K562 (cell line): ENCODE data around the gene LYSMD1. TPM values are rescaled to one million over a fixed set of nuclear protein-coding genes. Genes with fewer than 3 reads are reported as not detected.

Experiments
- COPS2 ChIP-seq: fragments of 450-650 bp; conservative IDR thresholded peaks from 2 replicates; pipeline ENCODE4 v1.6.1; 2016; ENCODE audit warnings: mild to moderate bottlenecking, moderate library complexity
- FIP1L1 ChIP-seq: fragments of 200-400 bp; formaldehyde crosslinking; IDR thresholded peaks from 2 replicates; pipeline ENCODE4 v1.6.1; 2018; ENCODE audit warnings: mild to moderate bottlenecking, low read depth, low read length; ENCODE audit not compliant: poor library complexity, severe bottlenecking
- FOSL1 ChIP-seq: fragments of 200-800 bp; sonication (Bioruptor generic); conservative IDR thresholded peaks from 2 replicates; pipeline ENCODE4 v1.6.1; 2016; ENCODE audit warnings: missing genetic modification characterization, missing compliant biosample characterization
- JUNB ChIP-seq: fragments of 450-650 bp; formaldehyde crosslinking; conservative IDR thresholded peaks from 2 replicates; pipeline ENCODE4 v1.4.0; 2020; ENCODE audit warnings: mild to moderate bottlenecking
- LARP7 ChIP-seq: fragments of 450-650 bp; IDR thresholded peaks from 2 replicates; pipeline ENCODE4 v1.6.1; 2016
- MBD1 ChIP-seq: fragments of 250-450 bp; sonication (Bioruptor Pico); IDR thresholded peaks from 2 replicates; pipeline ENCODE4 v1.8.0; 2022; ENCODE audit warnings: inconsistent platforms
- MNT ChIP-seq, 2 experiments: fragments of 450-650 bp; conservative IDR thresholded peaks; 2 replicates each; pipeline ENCODE4 v1.6.1; 2017; ENCODE audit warnings: mild to moderate bottlenecking in 2 of 2, moderate library complexity in 2 of 2
- PRDM10 ChIP-seq: fragments of 450-650 bp; IDR thresholded peaks from 2 replicates; pipeline ENCODE4 v1.6.1; 2018; ENCODE audit not compliant: partially characterized antibody
- RFX1 ChIP-seq: fragments of 450-650 bp; IDR thresholded peaks from 2 replicates; pipeline ENCODE4 v1.6.1; 2016; ENCODE audit warnings: mild to moderate bottlenecking, moderate library complexity
- SMARCA5 ChIP-seq: fragments of 450-650 bp; IDR thresholded peaks from 2 replicates; pipeline ENCODE4 v1.6.1; 2016
- TAF1 ChIP-seq: IDR thresholded peaks from 2 replicates; pipeline ENCODE4 v1.6.1; 2011; ENCODE audit warnings: mild to moderate bottlenecking, low read length, moderate library complexity; ENCODE audit not compliant: insufficient read depth, control insufficient read depth, severe bottlenecking; ENCODE audit errors: extremely low read depth
- TAF15 ChIP-seq: fragments of 200-400 bp; formaldehyde crosslinking; IDR thresholded peaks from 2 replicates; pipeline ENCODE4 v1.6.1; 2017; ENCODE audit warnings: mild to moderate bottlenecking, low read depth, low read length, moderate library complexity
- TOE1 ChIP-seq, 2 experiments: fragments of 450-650 bp in 1 of 2; sonication (generic) in 1 of 2; formaldehyde crosslinking in 1 of 2; IDR thresholded peaks; 2 replicates each; pipeline versions ENCODE4 v1.7.1 to v1.8.0; 2016 to 2022; ENCODE audit warnings: borderline replicate concordance in 2 of 2, mild to moderate bottlenecking in 2 of 2, antibody characterized with exemption in 1 of 2, inconsistent platforms in 1 of 2, low read depth in 1 of 2, missing genetic modification reagents in 1 of 2, moderate library complexity in 1 of 2
- ZBTB12 ChIP-seq: fragments of 250-450 bp; sonication (Bioruptor Pico); IDR thresholded peaks from 2 replicates; pipeline ENCODE4 v1.4.0; 2020
- ZNF175 ChIP-seq: fragments of 200-800 bp; sonication (Bioruptor generic); IDR thresholded peaks from 2 replicates; pipeline ENCODE4 v1.6.1; 2016; ENCODE audit warnings: low read depth, mild to moderate bottlenecking, missing genetic modification characterization, missing compliant biosample characterization
- ZNF280B ChIP-seq: fragments of 250-450 bp; sonication (Bioruptor Pico); IDR thresholded peaks from 2 replicates; pipeline ENCODE4 v1.5.1; 2021; ENCODE audit warnings: mild to moderate bottlenecking
- polyA plus RNA-seq, 8 experiments: library from polyadenylated mRNA; depleted of rRNA in 4 of 8; stranded (reverse) in 5 of 8; unstranded in 3 of 8; fragments of >200 nt; fragmentation: Nextera tagmentation in 2 of 8; fragmentation: Illumina TruSeq in 1 of 8; extraction: Ambion mirVana in 2 of 8; extraction: Trizol in 1 of 8; gene quantifications; 2 replicates each; pipeline versions ENCODE4 v1.2.1 to v1.2.3, GENCODE V29; 2011 to 2014; ENCODE audit warnings: inconsistent platforms in 1 of 8, missing spikeins in 1 of 8
- total RNA-seq, 7 experiments: library from RNA; depleted of rRNA in 6 of 7; stranded (reverse); fragments of >200 nt in 6 of 7; fragmentation: Illumina TruSeq in 2 of 7; extraction: Trizol in 2 of 7; gene quantifications; 2 replicates each; pipeline versions ENCODE4 v1.2.1 to v1.2.3, GENCODE V29; 2011 to 2021; ENCODE audit warnings: low replicate concordance in 1 of 7

The LYSMD1 gene
- total and polyA plus RNA-seq, 9 of the 15 experiments (the other 6 are each of a cell fraction or from before 2014, with no cell fraction given) = 2.2 to 9.4 (median 6.0) TPM

GRCh38 chr1:151198254-151199127 is 32.8 kb upstream of the LYSMD1 start, which contains the start of gene PIP5K1A (continued):
- TF ChIP-seq PRDM10 (peak; percentile 90), MBD1 (CRISPR knock-in tag) (no peak), FOSL1 (tag) (no peak; the same call in 1 of the 2 replicates), COPS2 (no peak), SMARCA5 (no peak), ZNF280B (CRISPR knock-in tag) (no peak), TOE1 (IDR thresholded peaks at IDR 0.05; ENCODE audit: borderline replicate concordance) (peak; percentile 97), TOE1 (CRISPR knock-in tag; IDR thresholded peaks at IDR 0.05; ENCODE audit: borderline replicate concordance, low read depth) (no peak), FIP1L1 (no peak), ZNF175 (0 out of 2 replicates have a peak, but pooled peaks have one; percentile 37), TAF1 (peak; percentile 65), MNT (conservative IDR thresholded peaks at IDR 0.05) (peak in 1 of 2 experiments; percentile 29; a peak in 1 of 4 replicates), LARP7 (no peak), JUNB (CRISPR knock-in tag) (no peak), ZBTB12 (CRISPR knock-in tag) (no peak), TAF15 (no peak), RFX1 (no peak)
